ENCODE measurements around the gene NID1. TPM values are rescaled to one million over a fixed set of nuclear protein-coding genes. Genes with fewer than 3 reads are reported as not detected.

NID1 gene
- total and polyA plus RNA-seq, 12 donors: 26.0 to 216 (median 82.5) TPM

DNA sequence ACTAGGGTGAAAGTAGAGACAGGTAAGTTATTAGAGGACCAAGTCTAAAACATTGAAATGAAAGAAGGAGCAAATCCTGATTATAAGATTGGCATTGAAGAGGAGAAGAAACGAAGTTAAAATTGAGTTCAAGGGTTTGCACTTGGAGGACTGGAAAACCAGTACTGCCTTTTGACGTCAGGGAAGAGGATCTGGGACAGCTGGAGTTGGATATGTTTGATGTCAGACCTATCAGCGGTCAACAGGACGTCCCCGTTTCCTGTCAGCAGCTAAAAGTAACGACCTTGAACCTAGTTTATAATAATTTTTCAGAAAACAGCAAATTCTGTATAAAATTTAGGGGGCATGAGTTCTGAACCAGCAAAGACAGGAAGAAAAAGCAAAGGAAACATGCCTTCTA, 1.2 kb upstream of the NID1 start:
- DNase-seq: peak in 4 of 7 donors; percentile 30 to 70 (median 39)
- Histone ChIP-seq H3K4me1 (replicated peaks in 1 of 2) (peaks cover 0 to 22% of the 10 kb centered on the region in 2 donors), H3K4me3 (peak overlapping the region in 1 of 4 donors; percentile 75), H3K9me3 (replicated peaks in 1 of 3) (no peaks in the 10 kb centered on the region), H3K27me3 (no peaks in the 10 kb centered on the region), H3K27ac (peak overlapping the region; percentile 47 to 95 (median 86)), H3K36me3 (replicated peaks in 1 of 2) (no peaks in the 10 kb centered on the region)
- peak in 1 of 2 donors; percentile 8 for TF ChIP-seq POLR2A (IDR thresholded peaks at IDR 0.05)
- TF ChIP-seq, protein P1, sequence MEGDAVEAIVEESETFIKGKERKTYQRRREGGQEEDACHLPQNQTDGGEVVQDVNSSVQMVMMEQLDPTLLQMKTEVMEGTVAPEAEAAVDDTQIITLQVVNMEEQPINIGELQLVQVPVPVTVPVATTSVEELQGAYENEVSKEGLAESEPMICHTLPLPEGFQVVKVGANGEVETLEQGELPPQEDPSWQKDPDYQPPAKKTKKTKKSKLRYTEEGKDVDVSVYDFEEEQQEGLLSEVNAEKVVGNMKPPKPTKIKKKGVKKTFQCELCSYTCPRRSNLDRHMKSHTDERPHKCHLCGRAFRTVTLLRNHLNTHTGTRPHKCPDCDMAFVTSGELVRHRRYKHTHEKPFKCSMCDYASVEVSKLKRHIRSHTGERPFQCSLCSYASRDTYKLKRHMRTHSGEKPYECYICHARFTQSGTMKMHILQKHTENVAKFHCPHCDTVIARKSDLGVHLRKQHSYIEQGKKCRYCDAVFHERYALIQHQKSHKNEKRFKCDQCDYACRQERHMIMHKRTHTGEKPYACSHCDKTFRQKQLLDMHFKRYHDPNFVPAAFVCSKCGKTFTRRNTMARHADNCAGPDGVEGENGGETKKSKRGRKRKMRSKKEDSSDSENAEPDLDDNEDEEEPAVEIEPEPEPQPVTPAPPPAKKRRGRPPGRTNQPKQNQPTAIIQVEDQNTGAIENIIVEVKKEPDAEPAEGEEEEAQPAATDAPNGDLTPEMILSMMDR (IDR thresholded peaks at IDR 0.05): no peak
- intact Hi-C loops (cut with DNase I): no loop called here
- 37 to 52% (median 41%) methylated on average over 6 of the region's 6 CpGs for WGBS, 4 donors

DNA sequence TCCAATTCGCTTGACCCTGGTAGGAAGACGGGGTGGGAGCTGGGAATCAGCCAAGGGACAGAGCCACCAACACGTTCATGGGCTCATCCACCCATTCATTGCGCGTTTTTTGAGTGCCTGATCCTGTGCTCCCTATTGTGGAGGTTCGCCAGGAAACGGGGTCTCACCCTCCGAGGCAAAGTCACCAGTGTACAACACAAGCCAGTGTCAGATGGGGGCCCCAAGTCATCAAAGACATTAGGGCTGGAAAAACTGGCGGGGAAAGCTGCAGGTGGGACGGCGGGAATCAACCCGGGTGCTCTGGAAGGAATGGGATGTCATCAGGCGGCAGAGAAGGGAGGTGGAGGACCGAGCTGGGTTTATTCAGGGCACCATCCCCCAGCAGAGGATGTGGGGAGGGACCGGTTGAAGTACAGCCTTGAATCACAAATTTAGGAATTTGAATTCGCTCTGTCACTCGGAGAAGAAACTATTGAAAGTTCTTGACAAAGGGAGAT, 667 bp upstream of the NID1 start:
- intact Hi-C loops (cut with DNase I): no loop called here

DNA sequence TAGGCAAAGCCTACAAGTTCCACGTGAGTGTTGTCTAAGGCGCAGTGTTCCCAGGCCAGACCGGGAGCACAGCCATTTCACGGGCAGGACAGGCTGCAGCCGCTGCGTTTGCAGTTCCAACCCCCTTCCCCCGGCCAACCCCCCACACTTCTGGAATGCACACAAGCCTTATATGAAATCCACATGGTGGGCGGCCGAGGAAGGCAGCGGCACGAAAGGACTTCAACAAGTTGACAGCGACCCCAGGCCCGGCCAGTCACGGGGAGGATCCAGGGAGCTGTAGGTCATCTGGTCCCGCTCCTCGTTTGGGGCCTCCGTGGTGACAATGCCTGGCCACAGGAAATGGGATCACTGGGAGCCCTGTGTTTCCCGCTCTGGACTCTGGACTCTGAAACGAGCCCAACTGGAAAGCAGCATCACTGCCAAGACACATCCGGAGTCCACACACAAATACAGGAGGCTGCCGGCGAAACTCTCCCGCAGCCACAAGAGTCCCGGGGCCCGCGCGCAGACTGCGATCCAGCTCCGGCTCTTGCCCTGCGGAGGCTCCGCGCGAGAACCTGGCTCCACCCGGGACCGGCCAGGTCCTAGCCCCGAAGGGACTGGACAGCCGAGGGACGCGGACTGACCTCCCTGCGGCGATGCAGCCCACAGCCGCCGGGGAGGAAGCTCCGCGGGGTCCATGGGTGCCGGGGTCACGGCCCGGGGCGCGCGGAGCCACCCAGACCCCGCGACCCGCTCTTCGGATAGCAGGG, 794 bp downstream of the NID1 start:
- intact Hi-C loops (cut with DNase I): no loop called here
- Histone ChIP-seq H3K4me1 (replicated peaks in 1 of 2) (peaks cover 0 to 22% of the 10 kb centered on the region in 2 donors), H3K9me3 (replicated peaks in 1 of 3) (no peaks in the 10 kb centered on the region), H3K27ac (peak overlapping the region in 4 of 5 donors; percentile 75 to 95 (median 88)), H3K4me3 (peak overlapping the region in 3 of 4 donors; percentile 37 to 75 (median 63)), H3K36me3 (replicated peaks in 1 of 2) (no peaks in the 10 kb centered on the region), H3K27me3 (no peaks in the 10 kb centered on the region)
- peak; percentile 41 to 79 (median 55) for DNase-seq
- TF ChIP-seq, protein P1 (IDR thresholded peaks at IDR 0.05): no peak
- TF ChIP-seq POLR2A (IDR thresholded peaks at IDR 0.05): peak in 1 of 2 donors; percentile 48
- 0 to 29% (median 11%) methylated on average over 5 to 55 of the region's 55 CpGs for WGBS, 4 donors

More for the DNA sequence above, 667 bp upstream of the NID1 start:
- Histone ChIP-seq H3K27ac (peak overlapping the region in 4 of 5 donors; percentile 75 to 95 (median 88)), H3K4me3 (peak overlapping the region in 2 of 4 donors; percentile 63 to 75), H3K36me3 (replicated peaks in 1 of 2) (no peaks in the 10 kb centered on the region), H3K27me3 (no peaks in the 10 kb centered on the region), H3K4me1 (replicated peaks in 1 of 2) (peaks cover 0 to 22% of the 10 kb centered on the region in 2 donors), H3K9me3 (replicated peaks in 1 of 3) (no peaks in the 10 kb centered on the region)
- 40 to 58% (median 44%) methylated on average over 13 to 17 of the region's 17 CpGs for WGBS, 4 donors
- TF ChIP-seq, protein P1 (IDR thresholded peaks at IDR 0.05): no peak
- no peak for TF ChIP-seq POLR2A (IDR thresholded peaks at IDR 0.05)
- no peak for DNase-seq

DNA sequence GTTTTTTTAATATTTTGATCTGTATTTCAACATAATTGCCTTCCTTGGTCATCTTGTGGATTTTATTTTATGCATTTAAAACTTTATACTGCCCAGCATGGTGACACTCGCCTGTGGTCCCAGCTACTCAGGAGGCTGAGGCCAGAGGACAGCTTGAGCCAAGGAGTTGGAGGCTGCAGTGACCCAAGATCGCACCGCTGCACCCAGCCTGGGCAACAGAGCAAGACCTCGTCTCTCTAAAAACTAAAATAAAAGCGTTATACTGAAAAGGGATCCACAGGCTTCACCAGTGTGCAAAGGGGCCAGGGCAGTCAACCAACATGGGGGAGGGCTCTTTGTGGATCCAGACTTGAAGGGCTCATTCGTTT, 1.4 kb downstream of the NID1 start:
- intact Hi-C loops (cut with DNase I): no loop called here
- Histone ChIP-seq H3K9me3 (replicated peaks in 1 of 3) (no peaks in the 10 kb centered on the region), H3K27ac (peak overlapping the region in 2 of 5 donors; percentile 90 to 95), H3K4me1 (replicated peaks in 1 of 2) (peaks cover 0 to 23% of the 10 kb centered on the region in 2 donors), H3K4me3 (peak overlapping the region in 2 of 4 donors; percentile 63 to 75), H3K27me3 (no peaks in the 10 kb centered on the region), H3K36me3 (replicated peaks in 1 of 2) (no peaks in the 10 kb centered on the region)
- WGBS, 4 donors: 63 to 79% (median 66%) methylated on average over 6 of the region's 6 CpGs
- no peak for TF ChIP-seq POLR2A (IDR thresholded peaks at IDR 0.05)
- TF ChIP-seq, protein P1 (IDR thresholded peaks at IDR 0.05): no peak
- DNase-seq: no peak
